ENCODE results near the gene CRYBA2. TPM values are rescaled to one million over a fixed set of nuclear protein-coding genes. Genes with fewer than 3 reads are reported as not detected.

The CRYBA2 gene
- total and polyA plus RNA-seq, 2 of the 8 experiments (the other 6 are each of a cell fraction or from before 2014, with no cell fraction given) = not detected

- Histone ChIP-seq H2BK12ac (ENCODE audit: low read depth, low read length) (no peak overlapping the region), H3K27me3 (replicated peaks in 1 of 4; ENCODE audit: control insufficient read depth in 3 of 4, extremely low read depth in 1 of 4, insufficient read depth in 3 of 4, low read length in 3 of 4) (peaks cover 65 to 82% (median 79%) of the 10 kb centered on the region in 4 experiments), H4K5ac (ENCODE audit: insufficient read length, low read depth, low read length) (no peak overlapping the region), H4K20me1 (replicated peaks in 1 of 2; ENCODE audit: control insufficient read depth in 1 of 2, insufficient read depth in 2 of 2, low read length in 2 of 2) (peaks cover 5 to 9% of the 10 kb centered on the region in 2 experiments), H4K91ac (replicated peaks; ENCODE audit: insufficient read length, low read length) (no peak overlapping the region), H2BK120ac (replicated peaks; ENCODE audit: low read depth, low read length) (no peak overlapping the region), H2BK5ac (ENCODE audit: low read depth, low read length) (no peak overlapping the region), H3K4me1 (replicated peaks in 1 of 4; ENCODE audit: control insufficient read depth in 3 of 4, insufficient read depth in 4 of 4, low read length in 3 of 4) (peaks cover 0 to 32% (median 22%) of the 10 kb centered on the region in 4 experiments; a peak in 6 of 7 replicates), H3K36me3 (ENCODE audit: control insufficient read depth in 2 of 4, insufficient read depth in 4 of 4, low read length in 3 of 4) (0 out of 8 replicates have a peak, but pooled peaks cover 0 to 5% (median 0%) of the 10 kb centered on the region in 4 experiments), H3K9me3 (ENCODE audit: insufficient read depth in 2 of 2, low read depth in 1 of 2, low read length in 1 of 2) (no peaks in the 10 kb centered on the region), H2AK5ac (ENCODE audit: low read depth, low read length) (no peak overlapping the region), H3K4me2 (ENCODE audit: insufficient read depth in 1 of 2, low read depth in 2 of 2, low read length in 2 of 2) (peak overlapping the region; percentile 52 to 74), H3K4ac (replicated peaks; ENCODE audit: insufficient read length, low read depth, low read length) (no peak overlapping the region), H2BK15ac (ENCODE audit: low read length) (no peak overlapping the region), H2BK20ac (ENCODE audit: low read length) (no peak overlapping the region), H3K14ac (ENCODE audit: insufficient read length) (no peak overlapping the region), H3K79me2 (ENCODE audit: control insufficient read depth in 1 of 2, insufficient read depth in 2 of 2, low read length in 2 of 2) (no peaks in the 10 kb centered on the region), H3K56ac (replicated peaks; ENCODE audit: insufficient read length, low read depth, low read length) (no peak overlapping the region), H3K9ac (replicated peaks in 1 of 4; ENCODE audit: extremely low read depth in 1 of 4, low read depth in 3 of 4, low read length in 3 of 4) (no peak overlapping the region), H3K79me1 (ENCODE audit: low read depth, low read length) (no peaks in the 10 kb centered on the region), H2AFZ (ENCODE audit: low read length) (peak overlapping the region; percentile 2; the same call in 1 of the 2 replicates), H4K8ac (ENCODE audit: extremely low read depth, insufficient read depth, low read length) (peak overlapping the region; percentile 53; the same call in 1 of the 2 replicates), H3K23me2 (ENCODE audit: low read depth, low read length) (peaks cover 10% of the 10 kb centered on the region; the same call in 1 of the 2 replicates), H3K27ac (ENCODE audit: low read depth, low read length) (no peak overlapping the region), H3K23ac (ENCODE audit: insufficient read length) (no peak overlapping the region), H3K4me3 (ENCODE audit: extremely low read depth in 1 of 4, insufficient read depth in 2 of 4, low read depth in 3 of 4, low read length in 4 of 4) (peak overlapping the region; percentile 31 to 65 (median 41)), H3K18ac (ENCODE audit: extremely low read depth, low read length) (no peak overlapping the region)
- FAIRE-seq (no peak), DNase-seq (ENCODE audit: low read depth in 1 of 2, low spot score in 2 of 2) (peak in 1 of 2 experiments; percentile 96)
- POLR2A ChIA-PET (ENCODE audit: partially characterized antibody) = interaction anchor here (1.3 kb wide), 1 partner anchor 15 kb away, joined by 3 read pairs; no protein-coding TSS in a partner anchor
- CTCF ChIA-PET (ENCODE audit: partially characterized antibody) = interaction anchor here (0.5 to 19.5 kb wide), 55 partner anchors 8 to 787 kb away, joined by 3 to 284 read pairs (median 4); partner anchors contain the start of genes CFAP65, CRYBA2, FEV and IHH
- 1% methylated on average over 66 of the region's 72 CpGs; no CpG with 5 or more reads in 1 of the 2 experiments for WGBS, 2 experiments (ENCODE audit: extremely low coverage in 1 of 2, insufficient coverage in 1 of 2, insufficient read length in 1 of 2, insufficient replicate concordance in 2 of 2, low coverage in 1 of 2, low lambda C conversion rate in 2 of 2, missing lambda C conversion rate in 1 of 2)
- TF ChIP-seq YY1 (IDR thresholded peaks at IDR 0.05; ENCODE audit: low read depth, low read length) (0 out of 2 replicates have a peak, but pooled peaks have one; percentile 22), MAX (IDR thresholded peaks at IDR 0.05) (peak; percentile 87), TCF12 (IDR thresholded peaks at IDR 0.05; ENCODE audit: low read depth, low read length) (0 out of 2 replicates have a peak, but pooled peaks have one; percentile 47), FOSL1 (IDR thresholded peaks at IDR 0.05; ENCODE audit: insufficient read depth, low read depth, low read length) (peak; percentile 72; the same call in 1 of the 2 replicates), CHD1 (IDR thresholded peaks at IDR 0.05; ENCODE audit: low read depth, low read length) (no peak), CBX5 (IDR thresholded peaks at IDR 0.05; ENCODE audit: low read depth, low read length) (no peak), ATF2 (IDR thresholded peaks at IDR 0.05; ENCODE audit: low read length) (no peak; the same call in 1 of the 2 replicates)
Measured at GRCh38 chr2:219002395-219003266, 9.4 kb upstream of the CRYBA2 start.
